DND-41 (cell line): ENCODE measurements around the gene TEX26.

Source experiments
- ATAC-seq: fragments of 200-7000 bp; cut with Tn5 transposase; 3 replicates; pipeline ENCODE4 v1.9.1; 2021; ENCODE audit warnings: low read depth; ENCODE audit not compliant: insufficient read depth
- DNase-seq: peaks from one replicate; pipeline ENCODE4 v3.0.0-alpha.2; 2020
- H2AFZ ChIP-seq: 2 replicates; pipeline ENCODE4 v1.6.0; 2012; ENCODE audit warnings: low read depth, low read length
- H3K27ac ChIP-seq: 2 replicates; pipeline ENCODE4 v1.5.1; 2012; ENCODE audit warnings: low read length, inconsistent platforms
- H3K27me3 ChIP-seq: fragments of 200-600 bp; sonication (generic); 2 replicates; pipeline ENCODE4 v1.6.0; 2012; ENCODE audit warnings: low read length, mild to moderate bottlenecking, inconsistent platforms; ENCODE audit not compliant: insufficient read depth, poor library complexity
- H3K36me3 ChIP-seq: 2 replicates; pipeline ENCODE4 v1.5.1; 2012; ENCODE audit warnings: low read length, inconsistent platforms; ENCODE audit not compliant: insufficient read depth
- H3K4me1 ChIP-seq: 2 replicates; pipeline ENCODE4 v1.5.1; 2012; ENCODE audit warnings: mild to moderate bottlenecking, low read length; ENCODE audit not compliant: insufficient read depth
- H3K4me2 ChIP-seq: 2 replicates; pipeline ENCODE4 v1.6.0; 2012; ENCODE audit warnings: mild to moderate bottlenecking, moderate library complexity, low read length, inconsistent platforms; ENCODE audit not compliant: insufficient read depth
- H3K4me3 ChIP-seq, 2 experiments: fragments of 200-600 bp in 1 of 2; shearing (Covaris generic) in 1 of 2; 2 replicates each; pipeline ENCODE4 v1.5.1; 2012 to 2016; ENCODE audit warnings: inconsistent platforms in 2 of 2, low read length in 2 of 2, mild to moderate bottlenecking in 2 of 2, low read depth in 1 of 2, moderate library complexity in 1 of 2
- H3K79me2 ChIP-seq: 2 replicates; pipeline ENCODE4 v1.6.0; 2012; ENCODE audit warnings: low read length, inconsistent platforms; ENCODE audit not compliant: insufficient read depth
- H3K9ac ChIP-seq: 2 replicates; pipeline ENCODE4 v1.6.0; 2012; ENCODE audit warnings: low read depth, mild to moderate bottlenecking, inconsistent platforms, low read length, moderate library complexity
- H3K9me3 ChIP-seq: 2 replicates; pipeline ENCODE4 v1.5.1; 2012; ENCODE audit warnings: low read length, moderate library complexity, mild to moderate bottlenecking, inconsistent platforms; ENCODE audit not compliant: insufficient read depth, severe bottlenecking
- H4K20me1 ChIP-seq: 2 replicates; pipeline ENCODE4 v1.6.0; 2012; ENCODE audit warnings: low read length; ENCODE audit not compliant: insufficient read depth
- CTCF ChIP-seq: IDR thresholded peaks from 2 replicates; pipeline ENCODE4 v1.5.1; 2012; ENCODE audit warnings: borderline replicate concordance, low read length, moderate library complexity, mild to moderate bottlenecking; ENCODE audit not compliant: poor library complexity, severe bottlenecking; ENCODE audit errors: extremely low read depth
- EZH2 ChIP-seq: IDR thresholded peaks from 3 replicates; pipeline ENCODE4 v1.6.1; 2012; ENCODE audit warnings: borderline replicate concordance, low read depth, mild to moderate bottlenecking, moderate library complexity, low read length, inconsistent platforms; ENCODE audit not compliant: severe bottlenecking

Gene TEX26

GRCh38 chr13:30982506-30982905 lies 50.0 kb downstream of the TEX26 start:
- Histone ChIP-seq H3K4me3 (no peak overlapping the region), H3K27me3 (no peaks in the 10 kb centered on the region), H3K27ac (no peak overlapping the region), H3K9ac (no peak overlapping the region), H3K4me1 (0 out of 2 replicates have a peak, but pooled peaks cover 4% of the 10 kb centered on the region), H4K20me1 (no peaks in the 10 kb centered on the region), H2AFZ (no peak overlapping the region), H3K36me3 (no peaks in the 10 kb centered on the region), H3K9me3 (no peaks in the 10 kb centered on the region), H3K79me2 (no peaks in the 10 kb centered on the region), H3K4me2 (no peak overlapping the region)
- ATAC-seq (no peak), DNase-seq (no peak)
- TF ChIP-seq EZH2 (no peak), CTCF (no peak)

- Histone ChIP-seq H3K36me3 (no peaks in the 10 kb centered on the region), H3K4me2 (no peak overlapping the region), H3K79me2 (no peaks in the 10 kb centered on the region), H2AFZ (no peak overlapping the region), H3K4me3 (no peak overlapping the region), H3K27ac (no peak overlapping the region), H3K9me3 (no peaks in the 10 kb centered on the region), H4K20me1 (no peaks in the 10 kb centered on the region), H3K9ac (no peak overlapping the region), H3K4me1 (0 out of 2 replicates have a peak, but pooled peaks cover 4% of the 10 kb centered on the region), H3K27me3 (no peaks in the 10 kb centered on the region)
- ATAC-seq (no peak), DNase-seq (no peak)
- no peak for TF ChIP-seq CTCF
- TF ChIP-seq EZH2, result no peak
Measured at GRCh38 chr13:30982906-30983305, 50.5 kb downstream of the TEX26 start.

- H3K9ac ChIP-seq, result no peak overlapping the region
- no peak for DNase-seq
- no peaks in the 10 kb centered on the region for H3K36me3 ChIP-seq
- H3K4me3 ChIP-seq, result no peak overlapping the region
- H4K20me1 ChIP-seq, result no peaks in the 10 kb centered on the region
- H3K27ac ChIP-seq, result no peak overlapping the region
- no peaks in the 10 kb centered on the region for H3K9me3 ChIP-seq
- H3K79me2 ChIP-seq, result no peaks in the 10 kb centered on the region
- H3K27me3 ChIP-seq, result no peaks in the 10 kb centered on the region
- 0 out of 2 replicates have a peak, but pooled peaks cover 4% of the 10 kb centered on the region for H3K4me1 ChIP-seq
- H2AFZ ChIP-seq, result no peak overlapping the region
- TF ChIP-seq EZH2 (no peak), CTCF (no peak)
- H3K4me2 ChIP-seq, result no peak overlapping the region
- ATAC-seq, result no peak
Measured at GRCh38 chr13:30983431-30983830, 51.0 kb downstream of the TEX26 start.

- H2AFZ ChIP-seq, result no peak overlapping the region
- no peaks in the 10 kb centered on the region for H4K20me1 ChIP-seq
- H3K4me2 ChIP-seq, result no peak overlapping the region
- H3K4me1 ChIP-seq, result no peaks in the 10 kb centered on the region
- H3K9me3 ChIP-seq, result no peaks in the 10 kb centered on the region
- ATAC-seq (no peak), DNase-seq (no peak)
- no peaks in the 10 kb centered on the region for H3K36me3 ChIP-seq
- no peak overlapping the region for H3K4me3 ChIP-seq
- no peak overlapping the region for H3K27ac ChIP-seq
- H3K9ac ChIP-seq, result no peak overlapping the region
- H3K27me3 ChIP-seq, result no peaks in the 10 kb centered on the region
- no peaks in the 10 kb centered on the region for H3K79me2 ChIP-seq
- TF ChIP-seq CTCF (no peak), EZH2 (no peak)
Measured at GRCh38 chr13:30984620-30985019, 52.2 kb downstream of the TEX26 start.
